SU-DHL-6 (cell line): ENCODE results near the gene GNB2.
"Not testable (repeated sequence)": the region's sequence is repeated elsewhere in the genome, so short reads cannot be mapped to it uniquely, and the experiment has no call there.

Source experiments
- H2AFZ ChIP-seq: fragments of 200-600 bp; sonication (generic); 2 replicates; pipeline ENCODE4 v1.6.1; 2014; ENCODE audit warnings: low read depth, mild to moderate bottlenecking, moderate library complexity, mixed read lengths, antibody characterized with exemption, low read length; ENCODE audit not compliant: severe bottlenecking
- H3F3A ChIP-seq: fragments of 200-600 bp; shearing (Covaris generic); 2 replicates; pipeline ENCODE4 v1.6.0; 2016; ENCODE audit warnings: antibody characterized with exemption, mild to moderate bottlenecking; ENCODE audit not compliant: insufficient read depth
- H3K27ac ChIP-seq: fragments of 200-600 bp; sonication (generic); 2 replicates; pipeline ENCODE4 v1.5.1; 2016; ENCODE audit warnings: low read depth, mild to moderate bottlenecking, low read length, moderate library complexity, mixed read lengths
- H3K27me3 ChIP-seq: fragments of 200-600 bp; sonication (generic), shearing (Covaris generic); 2 replicates; pipeline ENCODE4 v1.6.0; 2014; ENCODE audit warnings: mild to moderate bottlenecking, low read length
- H3K36me3 ChIP-seq: fragments of 200-600 bp; sonication (generic); 2 replicates; pipeline ENCODE4 v1.6.1; 2014; ENCODE audit warnings: mild to moderate bottlenecking, low read length, mixed read lengths
- H3K4me2 ChIP-seq: fragments of 300-600, 200-600 bp; shearing (Covaris generic), sonication (generic); 2 replicates; pipeline ENCODE4 v1.6.0; 2014; ENCODE audit warnings: low read length, low read depth, mild to moderate bottlenecking; ENCODE audit not compliant: poor library complexity, severe bottlenecking
- H3K4me3 ChIP-seq: fragments of 200-600 bp; sonication (generic); 2 replicates; pipeline ENCODE4 v1.5.1; 2014; ENCODE audit warnings: antibody characterized with exemption, low read length, mild to moderate bottlenecking, mixed read lengths; ENCODE audit not compliant: insufficient read depth, poor library complexity, severe bottlenecking
- H3K79me2 ChIP-seq: fragments of 200-600 bp; sonication (generic); 2 replicates; pipeline ENCODE4 v1.6.1; 2014; ENCODE audit warnings: mild to moderate bottlenecking, low read length, moderate library complexity; ENCODE audit not compliant: insufficient read depth
- H3K9ac ChIP-seq: fragments of 200-600 bp; sonication (generic); 2 replicates; pipeline ENCODE4 v1.7.0; 2014; ENCODE audit warnings: mild to moderate bottlenecking, low read length
- H3K9me2 ChIP-seq: fragments of 200-600 bp; sonication (generic); replicated peaks from 2 replicates; pipeline ENCODE4 v1.6.1; 2014; ENCODE audit warnings: low read length; ENCODE audit not compliant: insufficient read depth
- H3K9me3 ChIP-seq: fragments of 200-600 bp; sonication (generic); 2 replicates; pipeline ENCODE4 v1.6.1; 2014; ENCODE audit warnings: low read length, mixed read lengths; ENCODE audit not compliant: insufficient read depth
- H4K20me1 ChIP-seq: fragments of 200-600 bp; sonication (generic); 2 replicates; pipeline ENCODE4 v1.6.1; 2014; ENCODE audit warnings: low read depth, mild to moderate bottlenecking, antibody characterized with exemption, low read length, moderate library complexity, mixed read lengths
- CTCF ChIP-seq: fragments of 200-600 bp; sonication (generic); IDR thresholded peaks from one replicate; pipeline ENCODE4 v1.5.1; 2017; ENCODE audit warnings: antibody characterized with exemption, mild to moderate bottlenecking, low read length, moderate library complexity; ENCODE audit not compliant: insufficient read depth, poor library complexity, severe bottlenecking
- EZH2phosphoT487 ChIP-seq: fragments of 200-600 bp; sonication (generic), shearing (Covaris generic); conservative IDR thresholded peaks from 2 replicates; pipeline ENCODE4 v1.6.1; 2018; ENCODE audit warnings: mild to moderate bottlenecking, antibody characterized with exemption, low read length, moderate library complexity, mixed read lengths

Gene GNB2

GRCh38 chr7:100667331-100668068, 6.0 kb upstream of the GNB2 start:
- H3K9me3 ChIP-seq, result no peaks in the 10 kb centered on the region
- H3F3A ChIP-seq, result 0 out of 2 replicates have a peak, but pooled peaks cover 6% of the 10 kb centered on the region
- no peaks in the 10 kb centered on the region for H3K9me2 ChIP-seq
- no peak overlapping the region for H3K4me3 ChIP-seq
- no peak overlapping the region for H2AFZ ChIP-seq
- H3K27ac ChIP-seq, result no peak overlapping the region
- no peaks in the 10 kb centered on the region for H4K20me1 ChIP-seq
- no peak overlapping the region for H3K4me2 ChIP-seq
- no peaks in the 10 kb centered on the region for H3K36me3 ChIP-seq
- no peak overlapping the region for H3K9ac ChIP-seq
- no peaks in the 10 kb centered on the region for H3K79me2 ChIP-seq
- no peaks in the 10 kb centered on the region for H3K27me3 ChIP-seq
- TF ChIP-seq CTCF, result no peak
- no peak for TF ChIP-seq EZH2phosphoT487

- no peaks in the 10 kb centered on the region for H3K9me2 ChIP-seq
Observed at GRCh38 chr7:100668069-100668449, 5.5 kb upstream of the GNB2 start.

GRCh38 chr7:100669106-100669505, 4.4 kb upstream of the GNB2 start:
- H2AFZ ChIP-seq, H3K9me3 ChIP-seq, H3K4me2 ChIP-seq, H3K27me3 ChIP-seq, H3K79me2 ChIP-seq, H4K20me1 ChIP-seq, H3F3A ChIP-seq, H3K36me3 ChIP-seq, H3K27ac ChIP-seq, H3K9ac ChIP-seq, H3K4me3 ChIP-seq, H3K9me2 ChIP-seq: not testable (repeated sequence)

More at GRCh38 chr7:100668069-100668449, 5.5 kb upstream of the GNB2 start:
- H3K9me3 ChIP-seq, result no peaks in the 10 kb centered on the region
- no peak overlapping the region for H3K4me3 ChIP-seq
- no peak overlapping the region for H3K9ac ChIP-seq
- no peak overlapping the region for H3K4me2 ChIP-seq
- no peak overlapping the region for H3K27ac ChIP-seq
- H3F3A ChIP-seq, result 0 out of 2 replicates have a peak, but pooled peaks cover 6% of the 10 kb centered on the region
- no peaks in the 10 kb centered on the region for H3K36me3 ChIP-seq
- TF ChIP-seq EZH2phosphoT487 (no peak), CTCF (no peak)
- H2AFZ ChIP-seq, result no peak overlapping the region
- H3K27me3 ChIP-seq, result no peaks in the 10 kb centered on the region
- H3K79me2 ChIP-seq, result no peaks in the 10 kb centered on the region
- no peaks in the 10 kb centered on the region for H4K20me1 ChIP-seq

DNA sequence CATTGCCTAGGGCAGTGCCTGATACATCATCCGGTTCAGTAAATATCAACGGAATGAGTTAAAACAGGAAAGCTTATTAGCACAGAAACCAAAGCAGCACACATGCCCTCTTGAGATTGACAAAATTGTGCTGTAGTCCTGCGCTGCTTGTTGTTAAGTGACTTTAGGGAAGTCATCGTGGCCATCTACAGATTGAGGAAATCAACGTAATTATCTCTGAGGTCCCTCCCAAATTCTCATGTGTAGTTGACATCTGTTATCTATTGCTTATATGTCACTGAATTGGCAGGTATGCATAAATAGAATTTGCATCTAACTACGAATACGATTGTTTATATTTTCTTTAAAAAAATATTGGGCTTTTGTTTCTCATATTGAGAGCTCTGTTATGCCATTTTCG, 3.5 kb upstream of the GNB2 start:
- Histone ChIP-seq H2AFZ (no peak overlapping the region), H3K9ac (no peak overlapping the region), H3K27me3 (no peaks in the 10 kb centered on the region), H3K36me3 (no peaks in the 10 kb centered on the region), H3K4me3 (no peak overlapping the region), H3K27ac (no peak overlapping the region), H3K9me2 (no peaks in the 10 kb centered on the region), H4K20me1 (no peaks in the 10 kb centered on the region), H3K9me3 (no peaks in the 10 kb centered on the region), H3K4me2 (no peak overlapping the region), H3K79me2 (peaks cover 8% of the 10 kb centered on the region), H3F3A (0 out of 2 replicates have a peak, but pooled peaks cover 6% of the 10 kb centered on the region)
- TF ChIP-seq CTCF (no peak), EZH2phosphoT487 (no peak)
